HepG2 (cell line): ENCODE measurements around the gene RAB3B. TPM values are rescaled to one million over a fixed set of nuclear protein-coding genes. Genes with fewer than 3 reads are reported as not detected.

ENCODE experiments used
- AFF4 ChIP-seq: sonication (generic); formaldehyde crosslinking; IDR thresholded peaks from 2 replicates; pipeline ENCODE4 v1.4.0; 2020; ENCODE audit warnings: missing genetic modification reagents
- KLF11 ChIP-seq: IDR thresholded peaks from 2 replicates; pipeline ENCODE4 v1.6.1; 2016; ENCODE audit warnings: missing compliant biosample characterization
- ZBTB10 ChIP-seq: sonication (generic); formaldehyde crosslinking; IDR thresholded peaks from 2 replicates; pipeline ENCODE4 v1.4.0; 2020; ENCODE audit warnings: missing genetic modification reagents, borderline replicate concordance
- ZBTB14 ChIP-seq: sonication (generic); formaldehyde crosslinking; IDR thresholded peaks from 2 replicates; pipeline ENCODE4 v1.4.0; 2020; ENCODE audit warnings: missing genetic modification reagents
- ZFP36L1 ChIP-seq: sonication (generic); formaldehyde crosslinking; IDR thresholded peaks from 2 replicates; pipeline ENCODE4 v1.8.0; 2022; ENCODE audit warnings: mild to moderate bottlenecking, missing genetic modification reagents, moderate library complexity
- ZNF121 ChIP-seq: sonication (generic); formaldehyde crosslinking; IDR thresholded peaks from 2 replicates; pipeline ENCODE4 v1.5.0; 2020; ENCODE audit warnings: mild to moderate bottlenecking, missing genetic modification reagents
- ZNF646 ChIP-seq: sonication (generic); formaldehyde crosslinking; IDR thresholded peaks from 2 replicates; pipeline ENCODE4 v1.9.0; 2021; ENCODE audit warnings: mild to moderate bottlenecking, missing genetic modification reagents
- ZNF7 ChIP-seq: IDR thresholded peaks from 2 replicates; pipeline ENCODE4 v1.6.1; 2016; ENCODE audit warnings: missing biosample characterization, missing genetic modification reagents
- ZNF720 ChIP-seq: sonication (generic); formaldehyde crosslinking; IDR thresholded peaks from 2 replicates; pipeline ENCODE4 v1.4.0; 2020; ENCODE audit warnings: missing genetic modification reagents
- ZNF777 ChIP-seq: sonication (generic); formaldehyde crosslinking; IDR thresholded peaks from 2 replicates; pipeline ENCODE4 v1.4.0; 2020; ENCODE audit warnings: missing genetic modification reagents
- ZNF841 ChIP-seq: sonication (generic); formaldehyde crosslinking; IDR thresholded peaks from 2 replicates; pipeline ENCODE4 v1.8.1; 2023; ENCODE audit warnings: missing genetic modification reagents, borderline replicate concordance
- polyA plus RNA-seq, 8 experiments: library from polyadenylated mRNA; depleted of rRNA in 3 of 8; stranded (reverse) in 7 of 8; unstranded in 1 of 8; fragments of >200 nt; fragmentation: Illumina TruSeq in 4 of 8; extraction: Trizol in 4 of 8; gene quantifications; 2 replicates each; pipeline versions ENCODE4 v1.2.1 to v1.2.3, GENCODE V29; 2011 to 2016; ENCODE audit warnings: low read depth in 4 of 8, missing spikeins in 1 of 8, mixed read lengths in 1 of 8; ENCODE audit not compliant: insufficient read depth in 1 of 8
- total RNA-seq, 5 experiments: library from RNA; depleted of rRNA; stranded (reverse); fragments of >200 nt; fragmentation: Illumina TruSeq; extraction: Trizol; gene quantifications; 2 replicates each; pipeline ENCODE4 v1.2.3, GENCODE V29; 2016; ENCODE audit warnings: low read depth in 1 of 5

Gene RAB3B
- total and polyA plus RNA-seq, 2 of the 13 experiments (the other 11 are each of a cell fraction or from before 2014, with no cell fraction given) = 1.0 to 1.2 TPM

GRCh38 chr1:51976846-51977602, 13.5 kb downstream of the RAB3B start (continued):
- no peak for TF ChIP-seq ZNF777 (CRISPR knock-in tag)
- no peak for TF ChIP-seq ZFP36L1
- no peak for TF ChIP-seq KLF11
- no peak for TF ChIP-seq ZBTB10
- no peak for TF ChIP-seq ZNF720 (CRISPR knock-in tag)
- TF ChIP-seq ZNF7 (CRISPR knock-in tag) = 0 out of 2 replicates have a peak, but pooled peaks have one; percentile 14
- TF ChIP-seq ZNF841 (CRISPR knock-in tag) = no peak
- no peak for TF ChIP-seq ZNF646
- no peak for TF ChIP-seq AFF4
- no peak for TF ChIP-seq ZNF121 (CRISPR knock-in tag)
- TF ChIP-seq ZBTB14 (CRISPR knock-in tag) = no peak
